GOT3 (cell line): Measurements from ENCODE around the gene OTOP2.
"Not testable (repeated sequence)": the region's sequence is repeated elsewhere in the genome, so short reads cannot be mapped to it uniquely, and the experiment has no call there.

Experiments
- DNase-seq: peaks from one replicate; lab custom pipeline; 2025; ENCODE audit warnings: mixed read lengths; lab: John Stamatoyannopoulos, UW

OTOP2 gene

DNA sequence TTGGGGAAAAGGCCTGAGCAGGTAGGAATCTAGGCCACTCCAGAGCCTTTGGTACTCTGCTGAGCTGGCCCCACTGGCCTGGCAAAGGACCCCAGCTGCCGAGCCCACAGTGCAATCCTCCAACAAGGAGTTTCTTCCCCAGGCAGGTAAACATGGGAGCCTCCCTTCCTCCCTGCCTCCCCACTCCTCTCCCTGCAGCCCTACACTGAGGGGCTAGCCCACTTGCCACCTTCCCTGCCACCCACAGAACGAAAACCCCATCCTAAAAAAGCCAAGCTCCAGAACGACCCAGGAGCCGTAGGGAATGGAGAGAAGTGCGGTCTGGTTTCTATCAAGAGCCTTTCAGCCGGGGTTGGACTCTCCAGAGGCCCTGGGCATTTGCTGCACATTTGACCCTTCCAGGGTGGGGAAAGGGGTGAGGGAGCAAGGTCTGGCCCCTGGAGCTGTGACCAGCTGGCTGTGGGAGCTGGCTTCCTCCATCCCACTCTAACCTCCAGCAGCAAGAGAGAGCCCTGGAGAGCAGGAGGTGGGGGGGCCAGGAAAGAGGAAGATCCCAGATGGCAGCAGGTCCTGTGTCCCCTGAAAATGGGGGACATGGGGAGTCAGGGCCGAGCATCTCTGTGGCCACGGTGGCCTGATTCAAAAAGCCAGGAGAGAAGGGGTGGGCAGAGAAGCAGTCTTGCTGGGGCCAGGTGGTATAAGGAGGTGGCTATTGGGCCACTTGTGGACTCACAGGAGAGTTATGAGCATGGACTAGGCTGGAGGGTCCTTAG lies 47.2 kb downstream of the OTOP2 start:
- no peak for DNase-seq

DNA sequence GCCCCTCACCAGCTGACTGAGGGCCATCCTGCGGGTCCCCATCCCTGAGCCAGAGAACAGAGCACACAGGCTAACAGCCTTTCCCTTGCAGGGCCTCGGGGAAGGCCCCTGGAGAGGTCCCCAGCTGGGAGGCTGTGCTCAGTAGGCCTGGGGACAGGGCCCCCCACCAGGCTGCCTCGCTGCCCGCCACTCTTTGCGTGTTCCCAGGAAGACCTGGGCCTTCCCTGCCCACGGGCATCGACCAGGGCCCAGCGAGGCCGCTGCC lies 47.7 kb downstream of the OTOP2 start:
- no peak for DNase-seq

DNA sequence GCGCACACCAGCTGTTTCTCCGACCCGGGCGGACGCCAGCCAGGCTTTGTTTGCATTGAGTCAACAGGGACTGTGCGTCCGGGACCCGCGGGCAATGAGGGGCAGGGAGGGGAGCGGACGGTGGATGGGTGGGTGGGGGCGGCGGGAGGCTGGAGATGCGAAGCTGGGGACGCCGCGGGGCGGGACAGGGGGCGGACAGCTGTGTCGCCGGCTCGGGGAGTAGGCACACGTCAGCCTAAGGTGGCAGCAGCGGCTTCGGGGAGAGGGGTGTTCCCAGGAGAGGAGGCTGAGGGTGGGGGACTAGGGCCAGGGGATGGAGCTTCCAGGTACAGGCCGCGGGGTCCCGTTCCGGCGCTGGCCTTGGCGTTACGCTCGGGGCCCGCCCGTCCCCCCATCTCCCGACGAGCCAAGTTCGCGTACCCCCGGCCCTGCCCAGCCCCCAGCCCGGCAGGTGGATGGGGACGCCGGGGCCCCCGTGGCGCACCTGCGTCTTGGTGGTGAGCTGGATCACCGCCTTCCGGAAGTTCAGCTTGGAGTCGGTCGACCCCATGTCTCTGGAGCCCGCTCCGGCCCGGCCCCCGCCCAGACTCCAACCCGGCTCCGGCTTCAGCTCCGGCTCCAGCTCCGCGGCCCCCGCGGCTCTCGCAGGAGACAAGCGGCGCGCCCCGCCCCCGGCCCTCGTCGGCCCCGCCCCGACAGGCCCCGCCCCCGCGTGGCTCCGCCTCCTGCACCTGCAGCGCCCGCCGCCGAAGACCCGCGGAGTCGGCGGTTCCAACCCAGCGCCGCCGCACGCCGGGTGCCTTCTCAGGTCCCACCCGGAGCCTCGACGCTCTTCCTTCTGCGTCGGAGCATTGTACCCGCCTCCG lies 48.3 kb downstream of the OTOP2 start, which contains the start of gene HID1:
TSS of gene HID1 (minus strand) at position 653 of the 866 bp plus-strand sequence. CDS start at position 550, 103 bp downstream.
- DNase-seq: no peak

DNA sequence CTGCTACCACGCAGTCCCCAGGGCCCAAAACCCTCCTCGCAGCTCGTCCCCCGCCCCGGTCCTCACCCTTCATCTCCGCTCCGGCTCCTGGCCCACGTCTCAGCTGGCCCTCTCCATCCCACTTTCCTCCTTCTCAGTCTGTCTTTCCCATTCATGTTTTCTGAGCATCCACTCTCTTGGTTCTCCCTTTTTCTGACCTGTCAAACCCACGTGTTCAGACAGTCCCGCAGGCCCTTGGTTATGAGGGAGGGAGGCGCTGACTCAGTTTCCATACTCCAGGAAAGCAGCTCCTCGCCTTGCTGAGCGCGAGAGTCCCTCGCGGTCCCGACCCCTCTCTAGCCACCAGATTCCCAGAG lies 48.9 kb downstream of the OTOP2 start:
- DNase-seq: no peak

DNA sequence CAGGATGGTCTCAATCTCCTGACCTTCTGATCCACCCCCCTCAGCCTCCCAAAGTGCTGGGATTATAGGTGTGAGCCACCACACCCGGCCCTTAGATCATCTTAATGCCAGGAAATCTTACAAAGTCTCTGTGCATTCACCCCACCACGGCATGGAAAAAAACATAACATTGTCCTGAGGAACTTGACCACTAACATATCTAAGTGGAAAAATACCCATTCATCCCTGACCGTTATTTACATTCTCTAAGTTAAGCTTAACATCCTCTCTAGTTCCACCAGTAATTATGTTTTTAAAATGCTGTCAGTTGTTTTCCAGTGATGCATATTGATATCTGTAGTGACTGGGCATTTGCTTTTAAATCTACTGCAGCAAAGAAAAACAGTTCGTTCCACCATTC lies 51.9 kb downstream of the OTOP2 start:
- DNase-seq: no peak

DNA sequence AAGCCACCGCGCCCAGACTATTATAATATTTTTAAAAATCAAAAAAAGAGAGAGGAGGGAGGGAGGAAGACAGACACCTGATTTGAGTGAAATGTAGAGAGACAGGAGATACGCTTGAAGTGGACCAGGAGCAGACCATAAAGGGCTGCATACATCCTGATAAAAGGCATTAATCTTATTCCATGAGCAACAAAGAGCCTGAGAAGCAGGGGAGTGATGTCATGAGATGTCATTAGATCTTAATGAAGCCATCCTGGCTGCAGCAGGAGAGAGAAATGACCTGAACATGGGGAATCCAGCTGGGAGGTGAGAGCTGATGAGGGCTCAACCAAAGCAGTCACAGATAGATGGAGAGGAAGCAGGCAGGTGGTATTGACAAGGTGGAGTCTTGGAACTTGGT lies 53.7 kb downstream of the OTOP2 start:
- no peak for DNase-seq

DNA sequence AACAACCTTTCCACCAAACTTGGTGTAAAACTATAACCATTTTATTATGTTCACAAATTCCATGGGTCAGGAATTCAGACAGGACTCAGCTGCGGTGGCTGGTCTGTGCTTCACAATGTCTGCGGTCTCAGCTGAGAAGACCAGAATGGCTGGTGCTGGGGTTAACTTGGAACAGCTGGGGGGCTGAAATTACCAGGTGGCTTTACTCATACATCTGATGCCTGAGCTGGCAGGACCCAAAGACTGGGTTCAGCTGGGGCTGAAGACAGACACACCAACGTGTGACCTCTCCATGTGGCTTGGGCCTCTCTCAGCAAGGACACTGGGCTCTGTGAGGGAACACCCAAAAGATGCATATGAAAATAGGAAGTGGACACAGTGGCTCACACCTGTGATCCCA lies 54.2 kb downstream of the OTOP2 start:
- DNase-seq: no peak

DNA sequence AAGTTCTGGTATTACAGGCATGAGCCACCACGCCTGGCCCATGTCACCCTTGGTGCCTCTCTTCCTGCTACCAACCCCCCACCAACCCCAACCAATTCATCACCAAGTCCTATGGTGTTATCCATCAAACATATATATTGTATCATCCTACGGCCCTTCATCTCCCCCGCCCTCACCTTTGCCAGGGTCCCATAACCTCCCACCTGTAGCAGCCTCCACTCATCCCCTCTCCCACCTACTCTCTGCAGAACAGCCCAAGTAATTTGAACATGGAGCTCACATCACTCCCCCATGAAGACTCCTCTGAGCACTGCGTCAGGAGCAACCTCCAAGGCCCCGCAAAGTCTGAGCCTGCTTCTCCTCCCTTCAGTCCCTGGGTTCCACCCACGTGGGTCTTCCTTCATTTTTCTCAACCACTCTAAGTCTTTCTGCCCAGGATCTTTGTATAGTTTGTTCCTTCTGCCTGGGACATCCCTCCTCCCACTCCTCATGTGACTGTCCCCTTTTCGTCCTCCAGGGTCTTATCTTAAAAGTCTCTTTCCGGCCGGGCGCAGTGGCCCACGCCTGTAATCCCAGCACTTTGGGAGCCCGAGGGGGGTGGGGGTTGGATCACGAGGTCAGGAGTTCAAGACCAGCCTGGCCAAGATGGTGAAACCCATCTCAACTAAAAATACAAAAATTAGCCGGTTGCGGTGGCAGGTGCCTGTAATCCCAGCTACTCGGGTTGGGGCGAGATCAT lies 55.5 kb downstream of the OTOP2 start:
- no peak for DNase-seq

DNA sequence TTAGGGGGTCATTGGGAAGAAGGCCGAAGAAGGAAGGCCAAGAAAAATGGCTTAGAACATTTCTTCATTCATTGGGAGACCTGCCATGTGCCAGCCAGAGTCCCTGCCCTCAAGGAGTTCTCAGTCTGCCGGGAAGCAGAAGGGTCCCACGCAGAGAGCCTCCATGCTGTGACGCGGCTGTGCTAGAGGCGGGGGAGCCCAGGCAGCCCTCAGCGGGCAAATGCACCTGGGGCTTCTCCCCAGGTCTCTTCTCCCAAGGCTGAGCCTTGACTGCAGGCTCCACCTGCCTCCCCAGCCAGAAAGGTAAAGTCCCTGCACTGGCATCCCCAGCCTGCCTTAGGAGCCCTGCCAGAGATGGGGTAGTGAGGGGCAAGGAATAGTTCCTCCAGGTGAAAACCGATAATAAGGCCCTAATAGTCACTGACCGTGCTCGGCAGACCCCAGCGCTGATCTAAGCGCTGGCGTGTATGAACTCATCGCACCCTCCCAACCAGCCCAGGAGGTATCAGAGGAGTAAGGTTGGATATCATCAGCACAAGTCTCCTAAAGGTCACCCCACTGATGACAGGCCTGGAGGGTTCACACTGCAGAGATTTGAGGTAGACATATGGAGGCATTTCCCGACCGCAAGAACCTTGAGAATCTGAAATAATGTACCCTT lies 57.4 kb downstream of the OTOP2 start:
- DNase-seq: no peak

DNA sequence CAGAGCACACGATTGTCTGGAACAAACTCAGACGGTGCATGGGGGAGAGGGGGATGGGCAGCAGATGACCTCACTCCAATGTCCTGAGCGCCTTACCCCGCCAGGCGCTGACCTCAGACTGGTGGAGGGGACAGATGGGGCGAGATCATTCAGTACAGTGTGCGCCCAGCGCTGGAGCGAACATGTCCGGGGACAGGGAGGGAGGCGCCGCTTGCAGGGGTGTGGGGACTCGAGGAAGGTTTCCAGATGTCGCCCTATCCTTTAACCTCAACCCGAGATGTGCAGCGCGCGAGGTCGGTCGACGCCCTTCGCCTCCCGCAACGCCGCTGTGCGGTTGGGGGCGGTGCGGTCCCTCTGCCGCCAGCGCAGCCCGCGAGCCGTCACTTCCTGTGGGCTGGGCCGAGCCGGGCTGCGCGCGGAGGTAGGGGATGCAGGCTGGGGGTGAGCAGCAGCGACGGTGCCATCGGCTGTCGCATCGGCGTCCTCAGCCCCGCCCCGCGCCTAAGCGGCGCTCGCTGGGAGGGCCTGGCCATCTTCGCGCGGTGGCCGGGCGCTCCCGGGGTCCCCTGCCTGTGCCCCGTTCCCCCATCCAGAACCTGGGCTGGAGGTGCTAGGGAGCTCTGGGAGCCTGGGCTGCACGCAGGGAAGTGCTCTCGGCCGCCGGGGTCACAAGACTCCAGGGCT lies 58.0 kb downstream of the OTOP2 start:
- peak; percentile 27 for DNase-seq

DNA sequence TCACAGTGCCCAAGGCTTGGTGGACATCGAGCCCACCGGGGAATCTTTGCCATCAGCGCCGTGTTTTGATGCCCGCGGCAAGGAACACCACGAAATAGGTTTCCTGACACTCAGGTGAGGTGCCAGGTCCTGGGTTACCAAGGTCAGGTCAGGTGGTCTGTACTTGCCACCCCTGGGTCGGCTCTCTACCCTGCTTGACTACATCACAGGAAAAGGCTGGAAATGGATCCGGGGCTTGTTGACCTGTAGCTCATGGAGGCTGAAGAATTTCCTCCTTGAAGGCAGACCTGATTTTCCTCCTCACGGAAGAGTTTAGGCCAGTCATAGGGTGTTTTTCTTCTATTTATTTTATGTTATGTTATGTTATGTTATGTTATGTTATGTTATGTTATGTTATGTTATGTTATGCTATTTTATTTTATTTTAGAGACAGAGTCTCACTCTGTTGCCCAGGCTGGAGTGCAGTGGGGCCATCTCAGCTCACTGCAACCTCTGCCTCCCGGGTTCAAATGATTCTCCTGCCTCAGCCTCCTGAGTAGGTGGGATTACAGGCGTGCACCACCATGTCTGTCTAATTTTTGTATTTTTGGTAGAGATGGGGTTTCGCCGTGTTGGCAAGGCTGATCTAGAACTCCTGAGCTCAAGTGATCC lies 58.7 kb downstream of the OTOP2 start:
- not testable (repeated sequence) for DNase-seq
